ENCODE results near the gene CEP112.

CEP112 gene

DNA sequence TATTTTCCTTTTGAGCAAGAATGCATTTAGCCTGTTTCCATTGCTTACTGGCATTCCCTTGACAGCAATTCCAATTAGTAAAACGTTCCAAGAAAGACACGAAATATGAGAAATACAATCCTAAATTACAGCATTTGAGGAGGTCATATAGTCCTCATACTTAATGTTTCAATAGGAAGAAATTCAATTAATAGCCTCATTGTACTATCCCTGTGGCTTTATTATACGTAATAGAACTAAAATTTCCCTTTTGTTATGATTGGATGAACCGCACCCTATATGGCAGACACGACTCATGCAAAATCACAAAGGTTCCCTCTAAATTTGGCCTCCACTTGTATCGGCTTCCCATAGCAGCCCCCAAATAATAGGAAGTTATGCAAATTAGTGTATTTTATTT lies 291.7 kb downstream of the CEP112 start:
- no peaks in the 10 kb centered on the region for H3K36me3 ChIP-seq
- H3K27me3 ChIP-seq: peaks cover 4% of the 10 kb centered on the region; the same call in 1 of the 2 replicates
- TF ChIP-seq, protein P1, sequence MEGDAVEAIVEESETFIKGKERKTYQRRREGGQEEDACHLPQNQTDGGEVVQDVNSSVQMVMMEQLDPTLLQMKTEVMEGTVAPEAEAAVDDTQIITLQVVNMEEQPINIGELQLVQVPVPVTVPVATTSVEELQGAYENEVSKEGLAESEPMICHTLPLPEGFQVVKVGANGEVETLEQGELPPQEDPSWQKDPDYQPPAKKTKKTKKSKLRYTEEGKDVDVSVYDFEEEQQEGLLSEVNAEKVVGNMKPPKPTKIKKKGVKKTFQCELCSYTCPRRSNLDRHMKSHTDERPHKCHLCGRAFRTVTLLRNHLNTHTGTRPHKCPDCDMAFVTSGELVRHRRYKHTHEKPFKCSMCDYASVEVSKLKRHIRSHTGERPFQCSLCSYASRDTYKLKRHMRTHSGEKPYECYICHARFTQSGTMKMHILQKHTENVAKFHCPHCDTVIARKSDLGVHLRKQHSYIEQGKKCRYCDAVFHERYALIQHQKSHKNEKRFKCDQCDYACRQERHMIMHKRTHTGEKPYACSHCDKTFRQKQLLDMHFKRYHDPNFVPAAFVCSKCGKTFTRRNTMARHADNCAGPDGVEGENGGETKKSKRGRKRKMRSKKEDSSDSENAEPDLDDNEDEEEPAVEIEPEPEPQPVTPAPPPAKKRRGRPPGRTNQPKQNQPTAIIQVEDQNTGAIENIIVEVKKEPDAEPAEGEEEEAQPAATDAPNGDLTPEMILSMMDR (IDR thresholded peaks at IDR 0.05; ENCODE audit: low read depth, low read length): no peak
- no peak overlapping the region for H3K4me3 ChIP-seq (ENCODE audit: low read depth, low read length)
- no peaks in the 10 kb centered on the region for H3K9me3 ChIP-seq
- H3K4me1 ChIP-seq: no peaks in the 10 kb centered on the region
- no peak for DNase-seq

DNA sequence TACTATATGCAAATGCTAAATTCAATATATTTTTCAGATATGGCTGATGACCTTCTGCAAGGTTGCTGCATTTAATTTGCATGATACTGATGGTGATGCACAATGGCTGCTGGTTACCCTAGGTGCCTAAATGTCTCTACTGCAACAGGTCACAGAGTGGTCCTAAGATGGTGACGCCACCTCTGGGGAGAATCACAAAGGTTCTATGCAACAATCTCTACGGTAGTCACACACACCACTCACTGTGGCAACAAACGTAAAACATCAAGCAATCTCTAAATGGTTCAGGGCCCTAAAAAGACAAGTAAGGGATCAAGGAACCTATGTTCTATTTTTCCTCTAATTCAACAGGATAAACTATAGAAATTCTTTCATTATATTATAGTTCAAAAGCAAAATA lies 293.3 kb downstream of the CEP112 start:
- TF ChIP-seq, protein P1 (IDR thresholded peaks at IDR 0.05; ENCODE audit: low read depth, low read length): no peak

DNA sequence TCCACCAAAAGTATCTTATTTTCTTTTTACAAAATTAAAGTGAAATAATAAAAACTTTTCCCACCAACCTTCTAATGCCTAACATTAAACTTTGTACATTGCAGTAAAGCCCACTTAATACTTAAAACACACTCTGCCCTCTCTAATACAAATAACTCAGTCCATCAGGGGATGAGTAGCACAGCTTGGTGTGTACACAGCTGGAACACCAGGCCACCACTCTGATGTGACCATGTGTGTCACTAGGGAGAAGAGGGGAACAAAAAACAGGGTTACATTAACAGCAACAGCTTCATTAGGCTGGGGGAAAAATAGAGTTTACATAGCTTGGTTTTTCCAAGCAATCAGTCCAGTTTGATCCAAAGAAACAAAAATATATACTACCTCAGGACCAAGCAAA lies 295.0 kb downstream of the CEP112 start:
- Histone ChIP-seq H3K36me3 (no peaks in the 10 kb centered on the region), H3K4me3 (ENCODE audit: low read depth, low read length) (no peak overlapping the region), H3K4me1 (no peaks in the 10 kb centered on the region), H3K9me3 (no peaks in the 10 kb centered on the region), H3K27me3 (no peaks in the 10 kb centered on the region)
- DNase-seq: no peak
- TF ChIP-seq, protein P1 (IDR thresholded peaks at IDR 0.05; ENCODE audit: low read depth, low read length): no peak

More for the DNA sequence above, 293.3 kb downstream of the CEP112 start:
- Histone ChIP-seq H3K4me1 (no peaks in the 10 kb centered on the region), H3K27me3 (peaks cover 4% of the 10 kb centered on the region; the same call in 1 of the 2 replicates), H3K9me3 (no peaks in the 10 kb centered on the region), H3K36me3 (no peaks in the 10 kb centered on the region), H3K4me3 (ENCODE audit: low read depth, low read length) (no peak overlapping the region)
- no peak for DNase-seq

DNA sequence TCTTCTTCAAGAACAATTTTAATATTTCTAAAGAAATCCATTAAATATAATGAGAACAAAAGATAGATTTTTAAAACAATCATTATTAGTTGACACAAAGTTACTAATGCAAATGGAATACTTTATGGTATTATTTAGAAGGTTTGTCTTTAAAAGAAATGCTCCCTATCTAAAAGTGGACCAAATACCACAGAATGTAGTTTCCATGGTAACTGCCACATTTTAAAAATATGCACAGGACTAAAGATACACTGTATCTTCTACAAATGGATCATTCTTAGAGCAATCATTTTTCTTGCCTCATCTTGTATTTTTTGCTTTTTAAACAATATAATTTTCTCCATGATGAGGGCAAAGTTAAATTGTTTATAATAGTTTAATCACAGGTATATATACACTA lies 296.0 kb downstream of the CEP112 start:
- H3K36me3 ChIP-seq: no peaks in the 10 kb centered on the region
- no peak for DNase-seq

DNA sequence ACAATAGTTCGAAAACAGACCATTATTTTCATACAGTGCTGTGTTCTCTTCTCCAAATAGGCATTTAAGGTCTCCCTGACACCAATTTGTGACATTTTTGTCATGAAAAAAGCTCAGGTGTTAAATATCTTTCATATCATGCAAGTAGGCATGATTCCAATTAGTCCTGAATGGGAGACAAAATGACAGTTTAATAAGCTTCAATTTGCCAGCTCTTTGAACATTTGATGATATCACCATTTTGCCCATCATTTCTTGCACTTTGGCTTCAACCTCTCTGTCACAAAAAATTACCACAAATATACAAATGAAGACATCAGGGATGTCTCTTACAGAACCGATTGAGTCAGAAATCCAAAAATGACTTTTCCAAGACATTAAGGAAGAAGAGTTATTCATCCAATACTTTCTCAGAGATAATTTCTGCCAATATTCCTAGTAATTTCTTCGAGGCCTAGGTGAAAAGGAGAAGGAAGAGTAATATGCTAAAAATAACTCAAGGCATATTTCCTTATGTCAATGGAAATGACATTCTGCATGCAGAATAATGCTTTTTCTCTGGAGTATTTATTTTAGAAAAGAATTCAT lies 298.1 kb downstream of the CEP112 start:
- no peak for DNase-seq
- Histone ChIP-seq H3K9me3 (no peaks in the 10 kb centered on the region), H3K27me3 (no peaks in the 10 kb centered on the region)

More for the DNA sequence above, 296.0 kb downstream of the CEP112 start:
- no peaks in the 10 kb centered on the region for H3K4me1 ChIP-seq
- no peak overlapping the region for H3K4me3 ChIP-seq (ENCODE audit: low read depth, low read length)
- TF ChIP-seq, protein P1 (IDR thresholded peaks at IDR 0.05; ENCODE audit: low read depth, low read length): no peak
- H3K27me3 ChIP-seq: no peaks in the 10 kb centered on the region
- H3K9me3 ChIP-seq: no peaks in the 10 kb centered on the region

DNA sequence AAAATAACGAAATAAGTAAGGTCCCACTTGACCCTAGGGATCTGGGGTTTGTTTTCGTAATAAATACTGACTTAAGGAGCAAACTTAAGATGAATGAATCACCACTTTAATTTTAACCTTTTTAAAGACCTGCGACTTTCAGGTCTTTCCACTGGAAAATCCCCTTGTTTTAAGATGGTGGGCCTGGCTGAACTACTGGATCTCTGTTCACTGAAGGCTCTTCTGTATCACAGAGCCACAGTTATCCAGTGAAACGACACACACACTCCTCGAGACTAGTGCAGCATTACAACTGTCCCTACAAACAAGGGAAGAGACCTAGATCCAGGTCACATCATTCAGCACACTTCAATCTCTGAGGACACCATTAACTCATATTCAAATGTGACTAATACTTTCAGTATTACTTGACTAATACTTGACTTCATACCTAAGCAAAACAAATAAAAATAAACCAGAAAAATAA lies 299.0 kb downstream of the CEP112 start:
- Histone ChIP-seq H3K36me3 (no peaks in the 10 kb centered on the region), H3K9me3 (no peaks in the 10 kb centered on the region), H3K4me3 (ENCODE audit: low read depth, low read length) (no peak overlapping the region), H3K27me3 (no peaks in the 10 kb centered on the region), H3K4me1 (no peaks in the 10 kb centered on the region)
- DNase-seq: no peak
- TF ChIP-seq, protein P1 (IDR thresholded peaks at IDR 0.05; ENCODE audit: low read depth, low read length): no peak

More for the DNA sequence above, 298.1 kb downstream of the CEP112 start:
- Histone ChIP-seq H3K36me3 (no peaks in the 10 kb centered on the region), H3K4me1 (no peaks in the 10 kb centered on the region), H3K4me3 (ENCODE audit: low read depth, low read length) (no peak overlapping the region)
- TF ChIP-seq, protein P1 (IDR thresholded peaks at IDR 0.05; ENCODE audit: low read depth, low read length): no peak

Measured in BE2C (cell line).